Esophagus squamous epithelium (tissue), 5 donors: ENCODE data around the gene BMPER. TPM values are rescaled to one million over a fixed set of nuclear protein-coding genes. Genes with fewer than 3 reads are reported as not detected.

Experiments used
- DNase-seq: peaks from one replicate; lab custom pipeline; 2025; lab: John Stamatoyannopoulos, UW
- H3K27ac ChIP-seq, 4 donors: fragments of 200-600 bp; sonication (generic); one replicate each; pipeline ENCODE4 v1.5.1; 2016 to 2019; ENCODE audit warnings: mild to moderate bottlenecking in 1 of 4
- H3K27me3 ChIP-seq, 4 donors: fragments of 200-600 bp; sonication (generic); 1 replicate in 3 of 4; 2 replicates in 1 of 4; pipeline versions ENCODE4 v1.5.1 to v1.6.0; 2017 to 2021; ENCODE audit warnings: antibody characterized with exemption in 1 of 4
- H3K36me3 ChIP-seq, 3 donors: fragments of 200-600 bp; sonication (generic); one replicate each; pipeline ENCODE4 v1.5.1; 2016 to 2019
- H3K4me1 ChIP-seq, 3 donors: fragments of 200-600 bp; sonication (generic); one replicate each; pipeline ENCODE4 v1.5.1; 2017 to 2019
- H3K4me3 ChIP-seq, 4 donors: fragments of 200-600 bp; sonication (generic); 1 replicate in 3 of 4; 2 replicates in 1 of 4; pipeline ENCODE4 v1.5.1; 2016 to 2019; ENCODE audit warnings: mild to moderate bottlenecking in 2 of 4, moderate library complexity in 1 of 4
- H3K9me3 ChIP-seq, 3 donors: fragments of 200-600 bp; sonication (generic); one replicate each; pipeline ENCODE4 v1.5.1; 2016 to 2019
- CTCF ChIP-seq, 6 experiments: fragments of 450-650 bp in 4 of 6; fragments of 200-600 bp in 2 of 6; sonication (generic) in 2 of 6; IDR thresholded peaks; one replicate each; pipeline ENCODE4 v1.5.1; 2016 to 2019; ENCODE audit warnings: antibody characterized with exemption in 6 of 6, mild to moderate bottlenecking in 4 of 6, moderate library complexity in 4 of 6
- POLR2A ChIP-seq, 4 donors: fragments of 450-650 bp; IDR thresholded peaks; one replicate each; pipeline ENCODE4 v1.6.1; 2017; ENCODE audit warnings: antibody characterized with exemption in 4 of 4, mild to moderate bottlenecking in 4 of 4, moderate library complexity in 3 of 4
- WGBS, 2 donors: methylation state at CpG; one replicate each; pipeline ENCODE4 v1.1.5; 2018; 5-methylcytosine and 5-hydroxymethylcytosine counted together
- intact Hi-C: fragments of 100-400 bp; cut with DNase I; formaldehyde crosslinking; loops from one replicate; pipeline ENCODE4 v1.15.0; 2022
- total RNA-seq, 4 donors: library from RNA; depleted of rRNA; stranded (reverse); fragments of >200 nt; gene quantifications; one replicate each; pipeline ENCODE4 v1.1.0, GENCODE V29; 2016
- donor health status: DM: yes; HTN: yes; CAD: no.

BMPER gene
- total RNA-seq, 4 donors from 2014 or later: 0.11 to 0.76 (median 0.34) TPM

GRCh38 chr7:34100661-34101060 lies 195.3 kb downstream of the BMPER start:
- TF ChIP-seq CTCF (IDR thresholded peaks at IDR 0.05): no peak
- no peak for TF ChIP-seq POLR2A (IDR thresholded peaks at IDR 0.05)
- no peaks in the 10 kb centered on the region for H3K9me3 ChIP-seq
- WGBS, 2 donors: 54 to 59% methylated on average over 4 of the region's 4 CpGs
- DNase-seq: no peak
- no peak overlapping the region for H3K4me3 ChIP-seq
- no peaks in the 10 kb centered on the region for H3K4me1 ChIP-seq
- H3K27ac ChIP-seq: no peak overlapping the region
- no peaks in the 10 kb centered on the region for H3K36me3 ChIP-seq
- H3K27me3 ChIP-seq: no peaks in the 10 kb centered on the region
- intact Hi-C loops: no loop called here

GRCh38 chr7:34104115-34104514 lies 198.8 kb downstream of the BMPER start:
- 45 to 57% methylated on average over 6 of the region's 6 CpGs for WGBS, 2 donors
- intact Hi-C loops: no loop called here
- H3K27ac ChIP-seq: no peak overlapping the region
- no peaks in the 10 kb centered on the region for H3K36me3 ChIP-seq
- H3K4me1 ChIP-seq: peaks cover 0 to 5% (median 0%) of the 10 kb centered on the region in 3 donors
- no peak overlapping the region for H3K4me3 ChIP-seq
- H3K9me3 ChIP-seq: no peaks in the 10 kb centered on the region
- TF ChIP-seq CTCF (IDR thresholded peaks at IDR 0.05): no peak
- H3K27me3 ChIP-seq: no peaks in the 10 kb centered on the region
- DNase-seq: no peak

GRCh38 chr7:34104992-34105391 lies 199.7 kb downstream of the BMPER start:
- Histone ChIP-seq H3K4me1 (peaks cover 0 to 5% (median 0%) of the 10 kb centered on the region in 3 donors), H3K9me3 (no peaks in the 10 kb centered on the region), H3K27ac (no peak overlapping the region), H3K27me3 (no peaks in the 10 kb centered on the region), H3K36me3 (no peaks in the 10 kb centered on the region), H3K4me3 (no peak overlapping the region)
- no peak for TF ChIP-seq CTCF (IDR thresholded peaks at IDR 0.05)
- no peak for TF ChIP-seq POLR2A (IDR thresholded peaks at IDR 0.05)
- WGBS, 2 donors: 38 to 63% methylated on average over 1 of the region's 1 CpG
- intact Hi-C loops: no loop called here
- DNase-seq: no peak

- DNase-seq: no peak
- Histone ChIP-seq H3K4me3 (no peak overlapping the region), H3K27me3 (no peaks in the 10 kb centered on the region), H3K36me3 (no peaks in the 10 kb centered on the region), H3K9me3 (no peaks in the 10 kb centered on the region), H3K4me1 (peaks cover 0 to 5% (median 0%) of the 10 kb centered on the region in 3 donors), H3K27ac (no peak overlapping the region)
- TF ChIP-seq POLR2A (IDR thresholded peaks at IDR 0.05): no peak
- WGBS, 2 donors: 29 to 45% methylated on average over 5 of the region's 5 CpGs
- intact Hi-C loops: no loop called here
Measured at GRCh38 chr7:34107276-34107675, 201.9 kb downstream of the BMPER start.

GRCh38 chr7:34108165-34108564 lies 202.8 kb downstream of the BMPER start:
- Histone ChIP-seq H3K27ac (no peak overlapping the region), H3K4me1 (peaks cover 0 to 5% (median 0%) of the 10 kb centered on the region in 3 donors), H3K27me3 (no peaks in the 10 kb centered on the region), H3K4me3 (no peak overlapping the region), H3K9me3 (no peaks in the 10 kb centered on the region), H3K36me3 (no peaks in the 10 kb centered on the region)
- intact Hi-C loops: no loop called here
- TF ChIP-seq CTCF (IDR thresholded peaks at IDR 0.05): no peak
- no peak for TF ChIP-seq POLR2A (IDR thresholded peaks at IDR 0.05)
- WGBS, 2 donors: 77 to 92% methylated on average over 4 of the region's 4 CpGs
- no peak for DNase-seq
